ENCODE measurements around the gene ZNF891.

Gene ZNF891

DNA sequence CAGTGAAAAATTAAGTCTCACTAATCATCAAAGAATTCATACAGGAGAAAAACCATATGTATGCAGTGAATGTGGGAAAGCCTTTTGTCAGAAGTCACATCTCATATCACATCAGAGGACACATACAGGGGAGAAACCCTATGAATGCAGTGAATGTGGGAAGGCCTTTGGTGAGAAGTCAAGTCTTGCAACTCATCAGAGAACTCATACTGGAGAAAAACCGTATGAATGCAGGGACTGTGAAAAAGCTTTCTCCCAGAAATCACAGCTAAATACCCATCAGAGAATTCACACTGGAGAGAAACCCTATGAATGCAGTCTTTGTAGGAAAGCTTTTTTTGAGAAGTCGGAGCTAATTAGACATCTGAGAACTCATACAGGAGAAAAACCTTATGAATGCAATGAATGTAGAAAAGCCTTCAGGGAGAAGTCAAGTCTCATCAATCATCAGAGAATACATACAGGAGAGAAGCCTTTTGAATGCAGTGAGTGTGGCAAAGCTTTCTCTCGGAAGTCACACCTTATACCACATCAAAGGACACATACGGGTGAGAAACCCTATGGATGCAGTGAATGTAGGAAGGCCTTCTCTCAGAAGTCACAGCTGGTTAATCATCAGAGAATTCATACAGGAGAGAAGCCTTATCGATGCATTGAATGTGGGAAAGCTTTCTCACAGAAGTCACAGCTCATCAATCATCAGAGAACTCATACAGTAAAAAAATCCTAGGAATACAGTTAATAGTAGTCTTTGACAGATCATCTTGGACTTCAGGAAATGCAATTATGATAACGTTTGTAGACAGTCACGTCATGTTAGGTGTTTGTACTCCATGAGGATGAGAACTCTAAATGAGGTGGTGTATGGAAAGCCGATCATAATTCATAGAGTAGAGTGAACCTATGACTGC lies 71.6 kb downstream of the ZNF891 start:
- DNase-seq = no peak

DNA sequence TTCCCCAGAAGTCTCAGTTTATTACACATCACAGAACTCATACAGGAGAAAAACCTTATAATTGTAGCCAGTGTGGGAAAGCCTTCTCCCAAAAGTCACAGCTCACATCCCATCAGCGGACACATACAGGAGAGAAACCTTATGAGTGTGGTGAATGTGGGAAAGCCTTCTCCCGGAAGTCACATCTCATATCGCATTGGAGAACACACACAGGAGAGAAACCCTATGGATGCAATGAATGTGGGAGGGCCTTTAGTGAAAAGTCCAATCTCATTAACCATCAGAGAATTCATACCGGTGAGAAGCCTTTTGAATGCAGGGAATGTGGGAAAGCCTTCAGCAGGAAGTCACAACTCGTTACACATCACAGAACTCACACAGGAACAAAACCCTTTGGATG lies 72.6 kb downstream of the ZNF891 start:
- no peak for DNase-seq
